Osteocyte (in vitro differentiated cells): ENCODE measurements around the gene ETFA. TPM values are rescaled to one million over a fixed set of nuclear protein-coding genes. Genes with fewer than 3 reads are reported as not detected.

Experiments
- DNase-seq: peaks from one replicate; pipeline ENCODE4 v3.0.0; 2021; ENCODE audit warnings: mixed read lengths; ENCODE audit not compliant: unreplicated experiment; ENCODE audit errors: extremely low spot score
- H3K27ac Mint-ChIP-seq: one replicate; pipeline ENCODE4 v1.8.0; 2021; ENCODE audit warnings: mild to moderate bottlenecking, mixed read lengths; ENCODE audit not compliant: unreplicated experiment
- H3K27me3 Mint-ChIP-seq: one replicate; pipeline ENCODE4 v1.8.0; 2021; ENCODE audit warnings: mixed read lengths; ENCODE audit not compliant: unreplicated experiment
- H3K36me3 Mint-ChIP-seq: one replicate; pipeline ENCODE4 v1.8.0; 2021; ENCODE audit warnings: mixed read lengths; ENCODE audit not compliant: unreplicated experiment
- H3K4me1 Mint-ChIP-seq: one replicate; pipeline ENCODE4 v1.8.0; 2021; ENCODE audit warnings: mixed read lengths; ENCODE audit not compliant: unreplicated experiment
- H3K4me3 Mint-ChIP-seq: one replicate; pipeline ENCODE4 v1.8.0; 2021; ENCODE audit warnings: mild to moderate bottlenecking, moderate library complexity, mixed read lengths; ENCODE audit not compliant: unreplicated experiment
- H3K9me3 Mint-ChIP-seq: one replicate; pipeline ENCODE4 v1.8.0; 2021; ENCODE audit warnings: mixed read lengths; ENCODE audit not compliant: unreplicated experiment
- CTCF ChIP-seq: fragments of 200-600 bp; sonication (generic); IDR thresholded peaks from 2 replicates; pipeline ENCODE4 v1.5.0; 2021; ENCODE audit warnings: antibody characterized with exemption, mild to moderate bottlenecking, moderate library complexity
- total RNA-seq: library from RNA; stranded (reverse); gene quantifications from 2 replicates; pipeline ENCODE4 v1.2.1, GENCODE V29; 2021

The ETFA gene
- total RNA-seq, 1 donor from 2014 or later: 98.2 TPM

- no peak for TF ChIP-seq CTCF
- Mint-ChIP-seq H3K27ac (no peak overlapping the region), H3K4me3 (no peak overlapping the region), H3K9me3 (no peaks in the 10 kb centered on the region), H3K27me3 (peaks cover 16% of the 10 kb centered on the region), H3K4me1 (peaks cover 18% of the 10 kb centered on the region), H3K36me3 (no peaks in the 10 kb centered on the region)
- DNase-seq: no peak
Observed at GRCh38 chr15:76178296-76179000, 132.8 kb downstream of the ETFA start.

GRCh38 chr15:76177491-76178040 lies 133.7 kb downstream of the ETFA start:
- H3K4me1 Mint-ChIP-seq: peaks cover 18% of the 10 kb centered on the region
- H3K9me3 Mint-ChIP-seq: no peaks in the 10 kb centered on the region
- no peak overlapping the region for H3K27ac Mint-ChIP-seq
- no peak for TF ChIP-seq CTCF
- DNase-seq: no peak
- no peak overlapping the region for H3K4me3 Mint-ChIP-seq
- peaks cover 16% of the 10 kb centered on the region for H3K27me3 Mint-ChIP-seq
- no peaks in the 10 kb centered on the region for H3K36me3 Mint-ChIP-seq

- Mint-ChIP-seq H3K36me3 (no peaks in the 10 kb centered on the region), H3K4me1 (peaks cover 18% of the 10 kb centered on the region), H3K4me3 (no peak overlapping the region), H3K9me3 (no peaks in the 10 kb centered on the region), H3K27ac (no peak overlapping the region), H3K27me3 (peaks cover 16% of the 10 kb centered on the region)
- no peak for TF ChIP-seq CTCF
- no peak for DNase-seq
Observed at GRCh38 chr15:76176487-76177085, 134.7 kb downstream of the ETFA start.

GRCh38 chr15:76176059-76176458 lies 135.2 kb downstream of the ETFA start:
- DNase-seq: no peak
- Mint-ChIP-seq H3K4me3 (no peak overlapping the region), H3K27me3 (peaks cover 16% of the 10 kb centered on the region), H3K36me3 (no peaks in the 10 kb centered on the region), H3K27ac (no peak overlapping the region), H3K9me3 (no peaks in the 10 kb centered on the region), H3K4me1 (peaks cover 18% of the 10 kb centered on the region)
- no peak for TF ChIP-seq CTCF

GRCh38 chr15:76175442-76175841 lies 135.8 kb downstream of the ETFA start:
- Mint-ChIP-seq H3K9me3 (no peaks in the 10 kb centered on the region), H3K4me3 (no peak overlapping the region), H3K27me3 (peaks cover 16% of the 10 kb centered on the region), H3K4me1 (peaks cover 18% of the 10 kb centered on the region), H3K36me3 (no peaks in the 10 kb centered on the region), H3K27ac (no peak overlapping the region)
- TF ChIP-seq CTCF: no peak
- DNase-seq: no peak
